Chondrocyte (in vitro differentiated cells): Measurements from ENCODE around the gene GRIK4. TPM values are rescaled to one million over a fixed set of nuclear protein-coding genes. Genes with fewer than 3 reads are reported as not detected.

Experiments
- DNase-seq: peaks from one replicate; pipeline ENCODE4 v3.0.0; 2021; ENCODE audit warnings: mixed read lengths, low spot score
- H3K27ac Mint-ChIP-seq: one replicate; pipeline ENCODE4 v1.8.0; 2021; ENCODE audit warnings: mild to moderate bottlenecking, moderate library complexity, mixed read lengths; ENCODE audit not compliant: unreplicated experiment
- H3K27me3 Mint-ChIP-seq: 2 replicates; pipeline ENCODE4 v1.8.0; 2021; ENCODE audit warnings: low read depth, mixed read lengths
- H3K36me3 Mint-ChIP-seq: 2 replicates; pipeline ENCODE4 v1.8.0; 2021; ENCODE audit warnings: low read depth, mixed read lengths
- H3K4me1 Mint-ChIP-seq: 2 replicates; pipeline ENCODE4 v1.8.0; 2021; ENCODE audit warnings: low read depth, mild to moderate bottlenecking, mixed read lengths
- H3K4me3 Mint-ChIP-seq: one replicate; pipeline ENCODE4 v1.8.0; 2021; ENCODE audit warnings: mild to moderate bottlenecking, moderate library complexity, mixed read lengths; ENCODE audit not compliant: unreplicated experiment
- H3K9me3 Mint-ChIP-seq: 2 replicates; pipeline ENCODE4 v1.8.0; 2021; ENCODE audit warnings: low read depth, mixed read lengths
- total RNA-seq: library from RNA; stranded (reverse); gene quantifications from 3 replicates; pipeline ENCODE4 v1.2.1, GENCODE V29; 2021
- TF ChIP-seq, protein P1 (sequence below): fragments of 200-600 bp; sonication (generic); IDR thresholded peaks from 2 replicates; pipeline ENCODE4 v1.5.0; 2021; ENCODE audit warnings: antibody characterized with exemption, mild to moderate bottlenecking, moderate library complexity

The GRIK4 gene
- total RNA-seq, 1 donor from 2014 or later, result 0.37 TPM

DNA sequence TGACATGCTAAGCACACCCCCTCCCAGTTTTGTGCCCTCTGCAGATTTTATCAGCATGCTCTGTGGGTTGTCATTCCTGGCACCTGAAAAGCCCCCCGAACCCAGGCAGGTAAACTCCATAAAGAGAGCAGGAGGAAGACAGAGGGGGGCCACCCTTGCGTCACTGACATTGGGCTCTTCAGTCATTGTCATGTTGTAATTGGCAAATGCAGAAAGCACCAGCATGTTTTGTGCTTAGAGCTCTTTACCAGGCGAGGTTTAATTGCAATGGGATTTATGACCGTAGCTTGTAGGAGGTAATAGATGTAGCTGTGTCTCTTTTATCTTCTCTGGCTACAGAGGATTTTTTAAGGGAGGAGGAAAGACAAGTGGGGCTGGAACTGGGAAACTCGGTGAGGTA lies 201.7 kb downstream of the GRIK4 start:
- no peaks in the 10 kb centered on the region for H3K36me3 Mint-ChIP-seq
- H3K9me3 Mint-ChIP-seq, result no peaks in the 10 kb centered on the region
- peaks cover 17% of the 10 kb centered on the region for H3K4me1 Mint-ChIP-seq
- H3K27ac Mint-ChIP-seq, result no peak overlapping the region
- no peak for DNase-seq
- TF ChIP-seq, protein P1, sequence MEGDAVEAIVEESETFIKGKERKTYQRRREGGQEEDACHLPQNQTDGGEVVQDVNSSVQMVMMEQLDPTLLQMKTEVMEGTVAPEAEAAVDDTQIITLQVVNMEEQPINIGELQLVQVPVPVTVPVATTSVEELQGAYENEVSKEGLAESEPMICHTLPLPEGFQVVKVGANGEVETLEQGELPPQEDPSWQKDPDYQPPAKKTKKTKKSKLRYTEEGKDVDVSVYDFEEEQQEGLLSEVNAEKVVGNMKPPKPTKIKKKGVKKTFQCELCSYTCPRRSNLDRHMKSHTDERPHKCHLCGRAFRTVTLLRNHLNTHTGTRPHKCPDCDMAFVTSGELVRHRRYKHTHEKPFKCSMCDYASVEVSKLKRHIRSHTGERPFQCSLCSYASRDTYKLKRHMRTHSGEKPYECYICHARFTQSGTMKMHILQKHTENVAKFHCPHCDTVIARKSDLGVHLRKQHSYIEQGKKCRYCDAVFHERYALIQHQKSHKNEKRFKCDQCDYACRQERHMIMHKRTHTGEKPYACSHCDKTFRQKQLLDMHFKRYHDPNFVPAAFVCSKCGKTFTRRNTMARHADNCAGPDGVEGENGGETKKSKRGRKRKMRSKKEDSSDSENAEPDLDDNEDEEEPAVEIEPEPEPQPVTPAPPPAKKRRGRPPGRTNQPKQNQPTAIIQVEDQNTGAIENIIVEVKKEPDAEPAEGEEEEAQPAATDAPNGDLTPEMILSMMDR, result no peak
- peaks cover 17% of the 10 kb centered on the region for H3K27me3 Mint-ChIP-seq
- H3K4me3 Mint-ChIP-seq, result no peak overlapping the region

DNA sequence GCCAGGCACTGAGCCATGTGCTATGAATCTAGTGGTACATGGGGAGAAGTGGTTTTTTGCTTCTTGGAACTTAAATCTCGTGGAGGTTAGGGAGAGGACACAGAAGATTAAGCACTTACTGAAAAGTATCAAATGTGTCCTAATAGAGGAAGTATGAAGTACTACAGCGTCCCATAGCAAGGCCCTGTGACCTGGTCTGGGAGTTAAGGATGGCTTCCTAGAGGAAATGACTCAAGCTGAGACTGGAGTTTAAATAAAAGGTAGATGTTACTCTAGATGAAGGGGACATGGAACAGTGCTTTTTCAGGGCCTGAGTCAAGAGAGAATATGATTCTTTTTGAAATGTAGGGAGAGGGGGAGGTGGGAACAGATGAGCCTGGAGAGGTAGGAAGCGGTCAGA lies 202.9 kb downstream of the GRIK4 start:
- no peaks in the 10 kb centered on the region for H3K36me3 Mint-ChIP-seq
- TF ChIP-seq, protein P1, result no peak
- no peak overlapping the region for H3K27ac Mint-ChIP-seq
- DNase-seq, result no peak
- no peak overlapping the region for H3K4me3 Mint-ChIP-seq
- H3K4me1 Mint-ChIP-seq, result peaks cover 17% of the 10 kb centered on the region
- H3K9me3 Mint-ChIP-seq, result no peaks in the 10 kb centered on the region
- peaks cover 20% of the 10 kb centered on the region for H3K27me3 Mint-ChIP-seq

DNA sequence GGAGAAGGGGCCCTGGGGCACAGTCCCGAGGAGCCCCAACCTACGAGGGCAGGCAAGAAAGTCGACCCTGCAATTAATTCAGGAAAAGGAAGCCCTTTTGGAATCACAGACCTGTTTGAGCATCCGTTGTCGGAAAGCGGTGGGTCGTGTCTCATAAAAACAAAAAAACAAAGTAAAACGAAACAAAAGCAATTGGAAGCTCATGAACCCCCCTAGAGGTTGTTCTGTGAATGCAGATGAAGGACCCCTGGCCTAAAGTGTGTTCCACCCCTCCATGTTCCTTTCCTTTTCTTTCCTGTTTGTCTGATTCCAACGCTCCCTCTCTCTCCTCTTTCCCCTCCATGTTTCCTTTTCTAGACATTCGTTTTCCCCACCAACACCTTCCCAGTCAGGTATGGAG lies 203.7 kb downstream of the GRIK4 start:
- Mint-ChIP-seq H3K27me3 (peaks cover 28% of the 10 kb centered on the region), H3K27ac (no peak overlapping the region), H3K9me3 (no peaks in the 10 kb centered on the region), H3K36me3 (no peaks in the 10 kb centered on the region), H3K4me1 (peaks cover 12% of the 10 kb centered on the region), H3K4me3 (peak overlapping the region; percentile 44)
- TF ChIP-seq, protein P1, result peak; percentile 73
- DNase-seq, result no peak

DNA sequence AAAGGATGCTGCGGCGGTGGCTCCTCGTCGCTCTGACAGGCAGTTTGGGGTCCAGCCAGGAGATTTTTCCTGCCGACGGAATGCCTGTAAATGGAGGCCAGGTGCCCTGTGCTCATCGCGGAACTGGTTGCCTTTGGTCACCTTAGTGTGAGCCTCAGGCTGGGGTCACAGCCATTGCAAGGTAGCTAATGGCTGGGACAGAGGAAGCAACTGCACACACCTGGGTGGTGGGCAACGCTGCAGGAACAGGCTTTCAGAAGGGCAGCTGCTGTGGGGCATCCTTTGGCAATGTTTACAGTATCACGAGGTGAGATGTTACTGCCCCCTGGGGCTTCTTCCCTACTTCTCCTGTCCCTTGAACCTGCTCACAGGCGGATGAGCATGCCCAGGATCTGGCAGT lies 205.5 kb downstream of the GRIK4 start:
- H3K27me3 Mint-ChIP-seq, result peaks cover 35% of the 10 kb centered on the region
- H3K36me3 Mint-ChIP-seq, result no peaks in the 10 kb centered on the region
- peaks cover 3% of the 10 kb centered on the region for H3K4me1 Mint-ChIP-seq
- DNase-seq, result no peak
- H3K9me3 Mint-ChIP-seq, result no peaks in the 10 kb centered on the region
- H3K27ac Mint-ChIP-seq, result no peak overlapping the region
- no peak overlapping the region for H3K4me3 Mint-ChIP-seq
- TF ChIP-seq, protein P1, result no peak

DNA sequence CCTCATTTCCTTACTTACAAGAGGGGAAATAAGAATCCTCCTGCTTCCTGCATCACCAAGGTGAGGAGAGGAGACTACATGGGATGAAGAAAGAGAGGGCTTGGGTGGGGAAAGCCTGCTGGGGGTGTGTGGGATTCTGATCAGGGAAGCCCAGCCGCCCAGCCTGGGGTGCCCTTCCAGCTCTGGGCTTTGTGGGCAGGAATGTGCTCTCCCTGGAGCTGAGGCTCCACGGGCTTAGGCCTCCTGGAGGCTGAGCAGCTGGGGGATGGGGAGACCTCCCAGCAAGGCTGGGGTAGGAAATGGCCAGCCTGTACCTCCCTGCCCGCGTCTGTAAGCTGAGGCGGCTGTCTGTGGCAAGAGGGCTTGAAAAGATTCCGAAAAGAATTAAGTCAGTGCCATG lies 206.1 kb downstream of the GRIK4 start:
- no peak overlapping the region for H3K4me3 Mint-ChIP-seq
- no peak overlapping the region for H3K27ac Mint-ChIP-seq
- peaks cover 2% of the 10 kb centered on the region for H3K4me1 Mint-ChIP-seq
- H3K9me3 Mint-ChIP-seq, result no peaks in the 10 kb centered on the region
- TF ChIP-seq, protein P1, result no peak
- H3K36me3 Mint-ChIP-seq, result no peaks in the 10 kb centered on the region
- H3K27me3 Mint-ChIP-seq, result peaks cover 34% of the 10 kb centered on the region
- no peak for DNase-seq
